GM21737 (cell line): ENCODE measurements around the gene NDRG2.

Experiments used
- ATAC-seq: cut with Tn5 transposase; IDR thresholded peaks from one replicate; pipeline ENCODE4 v1.9.1; 2021; ENCODE audit warnings: mild to moderate bottlenecking, moderate library complexity; ENCODE audit not compliant: unreplicated experiment

NDRG2 gene

GRCh38 chr14:21024585-21025370, at the start of gene NDRG2:
Gene NDRG2 (minus strand): TSS chr14:21025061. CDS start chr14:21023315, 1,746 bp downstream.
- no peak for ATAC-seq

GRCh38 chr14:21073921-21074320, 49.1 kb upstream of the NDRG2 start:
- no peak for ATAC-seq

GRCh38 chr14:21072781-21073339, 48.0 kb upstream of the NDRG2 start:
- no peak for ATAC-seq

GRCh38 chr14:21072031-21072473, 47.2 kb upstream of the NDRG2 start:
- no peak for ATAC-seq

- peak; percentile 65 for ATAC-seq
These were observed 46.6 kb upstream of the NDRG2 start for GRCh38 chr14:21071225-21072030.

GRCh38 chr14:21070610-21071224, 45.9 kb upstream of the NDRG2 start:
- ATAC-seq: no peak

- no peak for ATAC-seq
These were observed 45.3 kb upstream of the NDRG2 start, which contains the start of gene ARHGEF40 for GRCh38 chr14:21070083-21070609. Gene ARHGEF40 (plus strand): TSS chr14:21070304. CDS start chr14:21070397, 93 bp downstream.

GRCh38 chr14:21069388-21070082, 44.7 kb upstream of the NDRG2 start:
- ATAC-seq: no peak

- ATAC-seq: no peak
These were observed 43.9 kb upstream of the NDRG2 start for GRCh38 chr14:21068521-21069387.

- no peak for ATAC-seq
These were observed 42.1 kb upstream of the NDRG2 start for GRCh38 chr14:21066882-21067502.

- no peak for ATAC-seq
These were observed 38.6 kb upstream of the NDRG2 start for GRCh38 chr14:21063479-21063878.

- no peak for ATAC-seq
These were observed 36.4 kb upstream of the NDRG2 start for GRCh38 chr14:21061347-21061668.

GRCh38 chr14:21060614-21061346, 35.9 kb upstream of the NDRG2 start:
- no peak for ATAC-seq

GRCh38 chr14:21059842-21060613, 35.2 kb upstream of the NDRG2 start:
- ATAC-seq: no peak

GRCh38 chr14:21058903-21059302, 34.0 kb upstream of the NDRG2 start:
- ATAC-seq: no peak

- no peak for ATAC-seq
These were observed 33.2 kb upstream of the NDRG2 start, which contains the start of gene RNASE8 for GRCh38 chr14:21057803-21058675. Gene RNASE8 (plus strand): TSS chr14:21057822. CDS start chr14:21057893, 71 bp downstream.
